ENCODE results near the gene CELSR1.
"Not testable (repeated sequence)": the region's sequence is repeated elsewhere in the genome, so short reads cannot be mapped to it uniquely, and the experiment has no call there.

The CELSR1 gene

GRCh38 chr22:46320166-46320710, 217.2 kb downstream of the CELSR1 start:
- FAIRE-seq (no peak), DNase-seq (ENCODE audit: extremely low spot score, insufficient read length, low read depth) (no peak)

- FAIRE-seq (no peak), DNase-seq (ENCODE audit: extremely low spot score, insufficient read length, low read depth) (no peak)
Observed at GRCh38 chr22:46319319-46319718, 218.1 kb downstream of the CELSR1 start.

DNA sequence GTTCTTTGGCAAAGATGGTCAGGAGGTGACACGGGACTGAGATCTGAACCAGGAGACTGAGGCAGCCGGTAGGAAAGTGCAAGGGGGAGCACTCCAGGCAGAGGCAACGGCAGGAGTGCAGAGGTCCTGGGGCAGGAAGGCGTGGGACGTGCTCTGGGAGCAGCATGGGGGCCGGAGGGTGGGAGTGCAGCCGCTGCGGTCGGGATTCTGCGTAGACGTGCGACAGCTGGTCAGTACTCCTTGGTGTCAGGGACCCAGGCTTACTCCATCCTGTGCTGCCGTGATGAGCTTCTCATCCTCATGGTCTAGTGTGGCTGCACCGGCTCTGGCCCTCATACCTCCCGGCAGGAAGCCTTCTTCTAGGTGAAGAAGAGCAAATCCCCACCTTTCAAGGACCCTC, 218.8 kb downstream of the CELSR1 start:
- DNase-seq (ENCODE audit: extremely low spot score, insufficient read length, low read depth) (no peak), FAIRE-seq (no peak)

DNA sequence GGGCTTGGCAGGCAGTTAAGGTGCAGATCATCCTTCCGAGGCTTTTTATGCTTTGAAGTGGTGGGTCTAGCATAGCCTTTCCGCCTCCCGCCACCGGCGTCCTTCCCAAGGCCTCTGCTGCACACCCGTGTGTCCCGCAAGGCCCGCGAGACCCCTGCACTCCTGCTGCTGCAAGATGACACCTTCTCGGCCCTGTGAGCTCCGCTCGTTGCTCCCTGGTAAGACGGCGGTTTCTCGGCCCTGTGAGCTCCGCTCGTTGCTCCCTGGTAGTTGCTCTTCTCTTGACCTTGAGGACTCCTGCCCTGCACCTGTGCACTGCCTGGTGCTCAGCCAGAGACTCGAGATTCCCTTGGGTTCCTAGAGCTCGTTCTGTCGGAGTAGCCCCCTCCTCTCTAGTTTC, 219.8 kb downstream of the CELSR1 start:
- FAIRE-seq: no peak
- DNase-seq (ENCODE audit: extremely low spot score, insufficient read length, low read depth): no peak

GRCh38 chr22:46315976-46316375, 221.4 kb downstream of the CELSR1 start:
- DNase-seq (ENCODE audit: extremely low spot score, insufficient read length, low read depth): no peak
- FAIRE-seq: no peak

DNA sequence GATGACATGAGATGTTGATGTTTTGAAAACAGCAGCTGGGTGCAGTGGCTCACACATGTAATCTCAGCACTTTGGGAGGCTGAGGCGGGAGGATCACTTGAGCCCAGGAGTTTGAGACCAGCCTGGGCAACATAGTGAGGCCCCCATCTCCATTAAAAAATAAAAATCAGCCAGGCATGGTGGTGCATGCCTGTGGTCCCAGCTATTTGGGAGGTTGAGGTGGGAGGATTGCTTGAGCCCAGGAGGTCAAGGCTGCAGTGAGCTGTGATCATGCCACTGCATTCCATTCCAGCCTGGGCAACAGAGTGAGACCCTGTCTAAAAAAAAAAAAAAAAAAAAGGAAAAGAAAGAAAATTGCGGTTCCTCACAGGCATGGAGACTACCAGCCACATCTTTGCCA, 224.6 kb downstream of the CELSR1 start:
- not testable (repeated sequence) for DNase-seq (ENCODE audit: extremely low spot score, insufficient read length, low read depth); FAIRE-seq

GRCh38 chr22:46312056-46312455, 225.4 kb downstream of the CELSR1 start:
- DNase-seq (ENCODE audit: extremely low spot score, insufficient read length, low read depth): no peak
- no peak for FAIRE-seq
